ENCODE results near the gene C1QL3. TPM values are rescaled to one million over a fixed set of nuclear protein-coding genes. Genes with fewer than 3 reads are reported as not detected.

The C1QL3 gene
- total and polyA plus RNA-seq, 2 of the 4 experiments (the other 2 are of a cell fraction): not detected

GRCh38 chr10:16545116-16545736, 23.5 kb upstream of the C1QL3 start:
- no peak overlapping the region for H4K91ac ChIP-seq (ENCODE audit: insufficient read depth, low read depth, low read length)
- dilution Hi-C loops (cut with HindIII; ENCODE audit: low sequenced_read_pairs, unreplicated experiment) (no loop called here), intact Hi-C loops (cut with micrococcal nuclease) (loop anchor here (1.0 kb wide), 1 partner anchor 642 kb away; no protein-coding TSS in a partner anchor), in situ Hi-C loops (cut with MboI; ENCODE audit: low sequenced_read_pairs) (no loop called here)
- no peak overlapping the region for H3K4ac ChIP-seq (ENCODE audit: low read depth, low read length)
- no peaks in the 10 kb centered on the region for H3K36me3 ChIP-seq (ENCODE audit: control insufficient read depth, insufficient read depth, low read length)
- peak; percentile 74 for ATAC-seq (ENCODE audit: low read depth)
- H3K9me1 ChIP-seq (ENCODE audit: insufficient read depth, low read length): no peaks in the 10 kb centered on the region
- no peak overlapping the region for H3K27ac ChIP-seq (ENCODE audit: insufficient read depth, low read length)
- H4K20me1 ChIP-seq (ENCODE audit: insufficient read depth, low read length): no peaks in the 10 kb centered on the region
- no peak overlapping the region for H2BK15ac ChIP-seq (ENCODE audit: low read depth, low read length)
- TF ChIP-seq BHLHE40 (IDR thresholded peaks at IDR 0.05; ENCODE audit: low read depth, low read length): no peak
- TF ChIP-seq RAD21 (IDR thresholded peaks at IDR 0.05; ENCODE audit: low read length): peak; percentile 46
- peak; percentile 55 for TF ChIP-seq CTCF (conservative IDR thresholded peaks at IDR 0.05; ENCODE audit: low read depth, low read length)
- no peak for TF ChIP-seq USF2 (IDR thresholded peaks at IDR 0.05; ENCODE audit: low read depth, low read length)
- TF ChIP-seq SMC3 (IDR thresholded peaks at IDR 0.05; ENCODE audit: low read depth, low read length): peak; percentile 49
- no peak overlapping the region for H2BK120ac ChIP-seq (ENCODE audit: low read depth, low read length)
- H3K9me3 ChIP-seq (ENCODE audit: control insufficient read depth, insufficient read depth, low read length): no peaks in the 10 kb centered on the region
- no peak overlapping the region for H2AK5ac ChIP-seq (ENCODE audit: low read depth, low read length)
- H3K4me3 ChIP-seq (ENCODE audit: insufficient read depth, low read depth, low read length): no peak overlapping the region
- no peak overlapping the region for H4K5ac ChIP-seq (ENCODE audit: low read depth, low read length)
- no peak overlapping the region for H2AK9ac ChIP-seq (replicated peaks; ENCODE audit: low read depth, low read length, poor library complexity)
- H3K4me2 ChIP-seq (ENCODE audit: low read depth, low read length): no peak overlapping the region
- no CpG with 5 or more reads among the region's 7 CpGs for WGBS, 2 experiments (ENCODE audit: extremely low coverage in 2 of 2, insufficient read length in 1 of 2)
- H2BK20ac ChIP-seq (ENCODE audit: low read depth, low read length): no peak overlapping the region
- H3K14ac ChIP-seq (replicated peaks; ENCODE audit: low read depth, low read length): no peak overlapping the region
- no peak overlapping the region for H2AFZ ChIP-seq (replicated peaks; ENCODE audit: low read length, poor library complexity)
- POLR2A ChIA-PET (ENCODE audit: unreplicated experiment): no interaction called here
- no peak overlapping the region for H3K23ac ChIP-seq (ENCODE audit: low read depth, low read length)
- CTCF ChIA-PET: interaction anchor here (0.6 to 1.3 kb wide), 4 partner anchors 18 to 642 kb away, joined by 3 to 5 read pairs (median 4); no protein-coding TSS in a partner anchor
- H3K18ac ChIP-seq (ENCODE audit: low read depth, low read length): no peak overlapping the region
- H3K27me3 ChIP-seq (ENCODE audit: control insufficient read depth, insufficient read depth, low read length): no peaks in the 10 kb centered on the region
- H2BK5ac ChIP-seq (ENCODE audit: low read depth, low read length, poor library complexity, severe bottlenecking): no peak overlapping the region
- H3K56ac ChIP-seq (ENCODE audit: extremely low read depth, insufficient read depth, low read length): no peak overlapping the region
- H3K79me1 ChIP-seq (ENCODE audit: low read depth in 1 of 2, low read length in 2 of 2): no peaks in the 10 kb centered on the region
- no peak overlapping the region for H4K8ac ChIP-seq (ENCODE audit: low read depth in 2 of 2, low read length in 2 of 2)
- H3K4me1 ChIP-seq (ENCODE audit: control insufficient read depth, insufficient read depth, low read length): no peaks in the 10 kb centered on the region
- peak; percentile 29 for DNase-seq
- no peak overlapping the region for H3K9ac ChIP-seq (ENCODE audit: low read depth, low read length)
- BruUV-seq (replicated peaks): no TSS peak
